Endothelial cell of umbilical vein (primary cell): Measurements from ENCODE around the gene PDE1A. TPM values are rescaled to one million over a fixed set of nuclear protein-coding genes. Genes with fewer than 3 reads are reported as not detected.

Experiments
- BruUV-seq: library from RNA; stranded (reverse); fragments of 400-500 nt; replicated peaks from 2 replicates; lab custom pipeline; 2021; lab: Mats Ljungman, UMichigan
- CTCF ChIA-PET: fragments of 300-600, 350-600 bp; sonication (Branson Sonifier 250); formaldehyde crosslinking; loops from one replicate; lab custom pipeline; 2021; ENCODE audit warnings: antibody characterized with exemption, inconsistent platforms; lab: Charles Lee
- POLR2A ChIA-PET: fragments of 300-600, 350-600 bp; sonication (Branson Sonifier 250); formaldehyde crosslinking; loops from one replicate; lab custom pipeline; 2021; ENCODE audit warnings: antibody characterized with exemption, inconsistent platforms; lab: Charles Lee
- DNase-seq: peaks from one replicate; pipeline ENCODE4 v3.0.0-alpha.2; 2011; ENCODE audit warnings: low read depth, low spot score
- FAIRE-seq: peaks from 2 replicates; lab custom pipeline; 2011; peaks lifted over from hg19 to GRCh38; lab: Jason Lieb, UNC
- H2AFZ ChIP-seq: 2 replicates; pipeline ENCODE4 v1.6.0; 2012; ENCODE audit warnings: low read depth, low read length, control low read depth, inconsistent platforms
- H3K27ac ChIP-seq: 2 replicates; pipeline ENCODE4 v1.5.1; 2011; ENCODE audit warnings: low read depth, mild to moderate bottlenecking, control low read depth, low read length, moderate library complexity; ENCODE audit not compliant: insufficient read depth
- H3K27me3 ChIP-seq, 2 experiments: 2 replicates each; pipeline versions ENCODE4 v1.6.0 to v1.6.1; 2011; ENCODE audit warnings: low read length in 2 of 2, mixed read lengths in 1 of 2; ENCODE audit not compliant: control insufficient read depth in 2 of 2, insufficient read depth in 2 of 2
- H3K36me3 ChIP-seq, 2 experiments: 2 replicates in 1 of 2; 3 replicates in 1 of 2; pipeline ENCODE4 v1.5.1; 2011; ENCODE audit warnings: low read length in 2 of 2, mild to moderate bottlenecking in 1 of 2, moderate library complexity in 1 of 2; ENCODE audit not compliant: control insufficient read depth in 2 of 2, insufficient read depth in 2 of 2; ENCODE audit errors: extremely low read depth in 1 of 2
- H3K4me1 ChIP-seq: 3 replicates; pipeline ENCODE4 v1.5.1; 2011; ENCODE audit warnings: mild to moderate bottlenecking, low read length; ENCODE audit not compliant: control insufficient read depth, insufficient read depth; ENCODE audit errors: extremely low read depth
- H3K4me2 ChIP-seq: 2 replicates; pipeline ENCODE4 v1.6.1; 2011; ENCODE audit warnings: low read length, control low read depth, mixed read lengths; ENCODE audit not compliant: insufficient read depth
- H3K4me3 ChIP-seq, 3 experiments: fragments of 200-600 bp in 1 of 3; sonication (generic), shearing (Covaris generic) in 1 of 3; replicated peaks in 1 of 3; 2 replicates each; pipeline ENCODE4 v1.5.1; 2011 to 2016; ENCODE audit warnings: control low read depth in 3 of 3, low read length in 3 of 3, mild to moderate bottlenecking in 2 of 3, inconsistent platforms in 1 of 3, low read depth in 1 of 3, moderate library complexity in 1 of 3; ENCODE audit not compliant: insufficient read depth in 1 of 3
- H3K79me2 ChIP-seq: 2 replicates; pipeline ENCODE4 v1.6.0; 2012; ENCODE audit warnings: low read length, inconsistent platforms; ENCODE audit not compliant: control insufficient read depth, insufficient read depth
- H3K9ac ChIP-seq: replicated peaks from 2 replicates; pipeline ENCODE3; 2011; ENCODE audit warnings: low read length, control low read depth; ENCODE audit not compliant: insufficient read depth; ENCODE audit errors: extremely low read depth
- H3K9me1 ChIP-seq: replicated peaks from 3 replicates; pipeline ENCODE4 v1.6.0; 2011; ENCODE audit warnings: mild to moderate bottlenecking, low read length; ENCODE audit not compliant: control insufficient read depth, insufficient read depth; ENCODE audit errors: extremely low read depth
- H3K9me3 ChIP-seq: replicated peaks from 2 replicates; pipeline ENCODE4 v1.5.1; 2012; ENCODE audit warnings: low read length, inconsistent platforms; ENCODE audit not compliant: control insufficient read depth, insufficient read depth
- H4K20me1 ChIP-seq: replicated peaks from 2 replicates; pipeline ENCODE3; 2011; ENCODE audit warnings: mild to moderate bottlenecking, low read length; ENCODE audit not compliant: control insufficient read depth, insufficient read depth; ENCODE audit errors: extremely low read depth
- EZH2 ChIP-seq: IDR thresholded peaks from 2 replicates; pipeline ENCODE4 v1.6.1; 2012; ENCODE audit warnings: borderline replicate concordance, low read depth, mild to moderate bottlenecking, moderate library complexity, low read length, inconsistent platforms; ENCODE audit not compliant: severe bottlenecking
- FOS ChIP-seq: IDR thresholded peaks from 2 replicates; pipeline ENCODE4 v1.6.1; 2011; ENCODE audit warnings: mild to moderate bottlenecking, low read length, moderate library complexity, borderline replicate concordance; ENCODE audit not compliant: insufficient read depth
- GATA2 ChIP-seq: IDR thresholded peaks from 2 replicates; pipeline ENCODE4 v1.7.0; 2011; ENCODE audit warnings: low read depth, mild to moderate bottlenecking, moderate library complexity, mixed read lengths, low read length; ENCODE audit not compliant: insufficient read length, insufficient read depth
- JUN ChIP-seq: IDR thresholded peaks from 2 replicates; pipeline ENCODE4 v1.6.1; 2011; ENCODE audit warnings: borderline replicate concordance, low read depth; ENCODE audit not compliant: insufficient read length, insufficient read depth
- MYC ChIP-seq: IDR thresholded peaks from one replicate; pipeline ENCODE4 v1.6.1; 2011; ENCODE audit warnings: mild to moderate bottlenecking, low read depth, low read length
- POLR2A ChIP-seq: IDR thresholded peaks from 2 replicates; pipeline ENCODE4 v1.6.1; 2012; ENCODE audit warnings: low read depth, mild to moderate bottlenecking, control low read depth, low read length
- POLR2AphosphoS5 ChIP-seq: IDR thresholded peaks from 2 replicates; pipeline ENCODE4 v1.6.1; 2012; ENCODE audit warnings: low read depth, mild to moderate bottlenecking, control low read depth, low read length, moderate library complexity; ENCODE audit not compliant: insufficient read depth
- dilution Hi-C: fragments of 300-500 bp; cut with MboI; formaldehyde crosslinking; loops from one replicate; pipeline ENCODE4 v1.15.0; 2019; ENCODE audit warnings: low sequenced_read_pairs; ENCODE audit not compliant: extremely low pct_ligation_motif_present
- intact Hi-C: fragments of 100-400 bp; cut with micrococcal nuclease; formaldehyde crosslinking; loops from one replicate; pipeline ENCODE4 v1.10.0; 2022
- polyA plus RNA-seq, 4 experiments: library from polyadenylated mRNA; depleted of rRNA in 3 of 4; stranded (reverse) in 3 of 4; unstranded in 1 of 4; fragments of >200 nt; gene quantifications; 2 replicates each; pipeline versions ENCODE4 v1.2.1 to v1.2.3, GENCODE V29; 2011 to 2012; ENCODE audit warnings: missing spikeins in 1 of 4
- total RNA-seq: library from RNA; stranded (reverse); gene quantifications from 2 replicates; pipeline ENCODE4 v1.2.3, GENCODE V29; 2021
- TF ChIP-seq, protein P1 (sequence below): IDR thresholded peaks from 2 replicates; pipeline ENCODE4 v1.6.1; 2011; ENCODE audit not compliant: insufficient read depth, insufficient read length
- TF ChIP-seq, protein P2 (sequence below), 2 donors: IDR thresholded peaks; 1 replicate in 1 of 2; 2 replicates in 1 of 2; pipeline ENCODE4 v1.5.1; 2011; ENCODE audit warnings: low read length in 2 of 2, mild to moderate bottlenecking in 2 of 2, moderate library complexity in 2 of 2, control low read depth in 1 of 2, inconsistent platforms in 1 of 2, low read depth in 1 of 2; ENCODE audit not compliant: insufficient read depth in 1 of 2; ENCODE audit errors: extremely low read depth in 1 of 2

PDE1A gene
- total and polyA plus RNA-seq, 2 donors (not counting 3 experiments of a cell fraction or from before 2014, with no cell fraction given), result 0.43 to 0.49 TPM

DNA sequence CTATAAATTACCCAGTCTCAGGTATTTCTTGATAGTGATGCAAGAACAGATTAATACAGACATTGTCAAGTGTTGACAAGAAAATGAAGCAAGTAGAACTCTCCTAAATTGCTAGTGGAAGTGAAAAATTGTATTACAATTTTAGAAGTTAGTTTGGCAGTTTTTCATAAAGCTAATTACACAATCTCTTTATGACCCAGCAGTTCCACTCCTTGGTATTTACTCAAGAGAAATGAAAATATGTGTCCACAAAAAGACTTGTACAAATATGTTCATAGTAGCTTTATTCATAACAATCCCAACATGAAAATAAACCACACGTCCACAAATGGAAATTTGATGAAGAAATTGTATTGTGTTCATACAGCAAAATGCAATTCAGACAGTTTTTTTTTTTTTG lies 49.4 kb downstream of the PDE1A start:
- dilution Hi-C loops, result no loop called here
- H4K20me1 ChIP-seq, result no peaks in the 10 kb centered on the region
- POLR2A ChIA-PET, result interaction anchor here (0.7 kb wide), 1 partner anchor 150 kb away, joined by 3 read pairs; no protein-coding TSS in a partner anchor
- no TSS peak for BruUV-seq
- TF ChIP-seq POLR2AphosphoS5, result no peak
- no peak for TF ChIP-seq EZH2
- TF ChIP-seq GATA2, result no peak
- TF ChIP-seq, protein P1, sequence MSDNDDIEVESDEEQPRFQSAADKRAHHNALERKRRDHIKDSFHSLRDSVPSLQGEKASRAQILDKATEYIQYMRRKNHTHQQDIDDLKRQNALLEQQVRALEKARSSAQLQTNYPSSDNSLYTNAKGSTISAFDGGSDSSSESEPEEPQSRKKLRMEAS, result no peak
- TF ChIP-seq POLR2A, result no peak
- no peak for TF ChIP-seq JUN
- no peak for TF ChIP-seq FOS
- TF ChIP-seq, protein P2, sequence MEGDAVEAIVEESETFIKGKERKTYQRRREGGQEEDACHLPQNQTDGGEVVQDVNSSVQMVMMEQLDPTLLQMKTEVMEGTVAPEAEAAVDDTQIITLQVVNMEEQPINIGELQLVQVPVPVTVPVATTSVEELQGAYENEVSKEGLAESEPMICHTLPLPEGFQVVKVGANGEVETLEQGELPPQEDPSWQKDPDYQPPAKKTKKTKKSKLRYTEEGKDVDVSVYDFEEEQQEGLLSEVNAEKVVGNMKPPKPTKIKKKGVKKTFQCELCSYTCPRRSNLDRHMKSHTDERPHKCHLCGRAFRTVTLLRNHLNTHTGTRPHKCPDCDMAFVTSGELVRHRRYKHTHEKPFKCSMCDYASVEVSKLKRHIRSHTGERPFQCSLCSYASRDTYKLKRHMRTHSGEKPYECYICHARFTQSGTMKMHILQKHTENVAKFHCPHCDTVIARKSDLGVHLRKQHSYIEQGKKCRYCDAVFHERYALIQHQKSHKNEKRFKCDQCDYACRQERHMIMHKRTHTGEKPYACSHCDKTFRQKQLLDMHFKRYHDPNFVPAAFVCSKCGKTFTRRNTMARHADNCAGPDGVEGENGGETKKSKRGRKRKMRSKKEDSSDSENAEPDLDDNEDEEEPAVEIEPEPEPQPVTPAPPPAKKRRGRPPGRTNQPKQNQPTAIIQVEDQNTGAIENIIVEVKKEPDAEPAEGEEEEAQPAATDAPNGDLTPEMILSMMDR (IDR thresholded peaks at IDR 0.05; ENCODE audit: extremely low read depth in 1 of 2, insufficient read depth in 1 of 2, low read depth in 1 of 2, low read length in 2 of 2), result no peak
- TF ChIP-seq MYC, result no peak
- no peak overlapping the region for H3K27ac ChIP-seq
- H3K27me3 ChIP-seq, result no peaks in the 10 kb centered on the region
- H3K9ac ChIP-seq, result no peak overlapping the region
- H3K79me2 ChIP-seq, result no peaks in the 10 kb centered on the region
- H3K4me2 ChIP-seq, result no peak overlapping the region
- H3K9me1 ChIP-seq, result no peaks in the 10 kb centered on the region
- H3K9me3 ChIP-seq, result no peaks in the 10 kb centered on the region
- CTCF ChIA-PET, result no interaction called here
- peaks cover 14% of the 10 kb centered on the region for H3K4me1 ChIP-seq
- H3K36me3 ChIP-seq, result no peaks in the 10 kb centered on the region
- H2AFZ ChIP-seq, result no peak overlapping the region
- intact Hi-C loops, result no loop called here
- no peak for DNase-seq
- no peak overlapping the region for H3K4me3 ChIP-seq
- FAIRE-seq, result no peak
